ENCODE results near the gene POLR3K.

- TF ChIP-seq GATA3 (IDR thresholded peaks at IDR 0.05; ENCODE audit: low read depth, low read length) (no peak), GATA2 (IDR thresholded peaks at IDR 0.05; ENCODE audit: low read depth, low read length) (no peak)
These were observed 47.6 kb upstream of the POLR3K start for GRCh38 chr16:100989-101388.
